GM12878 (cell line): ENCODE results near the gene SLC35E2B.
"Not testable (repeated sequence)": the region's sequence is repeated elsewhere in the genome, so short reads cannot be mapped to it uniquely, and the experiment has no call there.

ENCODE experiments used
- CTCF ChIP-seq, 3 experiments: IDR thresholded peaks in 2 of 3; conservative IDR thresholded peaks in 1 of 3; 2 replicates each; pipeline ENCODE4 v1.5.1; 2011; ENCODE audit warnings: low read depth in 3 of 3, low read length in 3 of 3, mild to moderate bottlenecking in 3 of 3, control low read depth in 2 of 3, moderate library complexity in 2 of 3, inconsistent platforms in 1 of 3, mixed read lengths in 1 of 3; ENCODE audit not compliant: control insufficient read depth in 2 of 3, insufficient read depth in 1 of 3; ENCODE audit errors: extremely low read depth in 1 of 3
- GABPA ChIP-seq: IDR thresholded peaks from 2 replicates; pipeline ENCODE4 v1.6.1; 2014; ENCODE audit warnings: antibody characterized with exemption, low read depth, mild to moderate bottlenecking, inconsistent platforms
- JUNB ChIP-seq: IDR thresholded peaks from 2 replicates; pipeline ENCODE4 v1.6.1; 2016; ENCODE audit warnings: antibody characterized with exemption, mild to moderate bottlenecking
- MXI1 ChIP-seq: fragments of 150-350 bp; IDR thresholded peaks from 2 replicates; pipeline ENCODE4 v1.6.1; 2011; ENCODE audit warnings: low read depth, mild to moderate bottlenecking, inconsistent platforms, low read length, improper control_type of control experiment
- NFYB ChIP-seq: IDR thresholded peaks from 2 replicates; pipeline ENCODE4 v1.6.1; 2011; ENCODE audit warnings: low read depth, mild to moderate bottlenecking, low read length, improper control_type of control experiment, moderate library complexity; ENCODE audit not compliant: insufficient read depth
- SIN3A ChIP-seq: IDR thresholded peaks from 2 replicates; pipeline ENCODE4 v1.6.1; 2012; ENCODE audit warnings: low read depth, low read length, improper control_type of control experiment

- TF ChIP-seq SIN3A; GABPA; MXI1; JUNB; NFYB; CTCF (IDR thresholded peaks at IDR 0.05 in 2 of 3, conservative IDR thresholded peaks at IDR 0.05 in 1 of 3; ENCODE audit: control insufficient read depth in 2 of 3, extremely low read depth in 1 of 3, insufficient read depth in 1 of 3, low read depth in 3 of 3, low read length in 3 of 3): not testable (repeated sequence)
These were observed 14.6 kb upstream of the SLC35E2B start for GRCh38 chr1:1707241-1707640.
